Measurements from ENCODE around the gene SAP25.

The SAP25 gene

DNA sequence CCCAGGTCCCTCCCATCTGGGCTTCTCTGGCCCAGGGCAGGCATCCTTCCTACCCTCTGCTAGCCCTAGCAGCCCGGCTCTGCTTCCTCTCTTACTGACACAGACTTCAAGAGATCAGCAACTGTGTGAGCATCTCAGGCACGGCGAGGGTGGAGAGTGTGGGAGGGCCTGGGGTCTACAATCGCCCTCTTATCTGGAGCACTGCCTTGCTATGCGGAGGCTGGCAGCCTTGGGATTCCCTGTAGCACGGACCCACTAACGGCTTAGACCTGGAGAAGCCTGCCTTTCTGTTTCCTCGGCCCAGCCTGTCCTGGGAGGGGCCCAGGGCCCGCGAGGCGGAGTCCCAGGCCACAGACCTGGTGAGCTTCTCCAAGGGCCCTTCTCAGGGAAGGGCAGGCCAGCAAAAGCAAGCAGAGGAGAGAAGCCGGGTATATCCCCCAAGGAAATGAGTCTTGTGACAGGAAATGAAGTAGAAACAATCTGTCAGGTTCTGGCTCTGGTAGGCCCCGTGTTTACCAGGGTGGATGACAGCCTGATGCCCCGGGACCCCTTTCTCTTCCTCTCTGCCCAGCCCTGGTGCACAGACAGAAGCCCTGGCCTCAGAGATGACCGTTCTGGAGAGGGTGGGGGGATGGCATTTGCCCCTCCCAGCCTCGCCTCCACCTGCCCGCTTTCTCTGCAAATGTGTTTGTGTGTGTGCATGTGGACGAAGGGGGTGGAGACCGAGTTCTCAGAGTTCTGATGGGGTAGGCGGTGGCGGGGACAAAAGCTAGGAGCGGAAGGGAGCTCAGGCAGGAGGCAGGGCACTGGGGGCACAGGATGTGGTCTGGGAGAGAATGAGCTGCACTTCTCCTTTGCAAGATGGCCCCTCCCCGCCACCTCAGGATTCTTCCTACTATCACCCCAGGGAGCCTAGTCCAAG lies 9.7 kb upstream of the SAP25 start:
- Histone ChIP-seq H3K9ac (ENCODE audit: low read length) (peak overlapping the region; percentile 86), H3K27me3 (ENCODE audit: insufficient read depth, low read length) (no peaks in the 10 kb centered on the region), H3K27ac (ENCODE audit: low read depth, low read length, poor library complexity, severe bottlenecking) (peak overlapping the region; percentile 92), H2AFZ (ENCODE audit: low read length) (no peak overlapping the region), H3F3A (ENCODE audit: insufficient read depth, low read length) (no peaks in the 10 kb centered on the region), H3K36me3 (ENCODE audit: insufficient read depth, low read length) (peaks cover 44% of the 10 kb centered on the region), H4K20me1 (ENCODE audit: insufficient read depth, low read length) (no peaks in the 10 kb centered on the region), H3K9me2 (ENCODE audit: low read depth, low read length) (no peaks in the 10 kb centered on the region), H3K4me1 (ENCODE audit: insufficient read depth, low read length, severe bottlenecking) (peaks cover 32% of the 10 kb centered on the region), H3K9me3 (ENCODE audit: low read length) (no peaks in the 10 kb centered on the region), H3K4me2 (ENCODE audit: low read length) (peak overlapping the region; percentile 84), H3K79me2 (ENCODE audit: insufficient read depth, low read length) (no peaks in the 10 kb centered on the region), H3K4me3 (ENCODE audit: low read depth, low read length, poor library complexity, severe bottlenecking) (peak overlapping the region; percentile 75)
- no peak for TF ChIP-seq EZH2 (IDR thresholded peaks at IDR 0.05; ENCODE audit: borderline replicate concordance, low read length)
- TF ChIP-seq, protein P1, sequence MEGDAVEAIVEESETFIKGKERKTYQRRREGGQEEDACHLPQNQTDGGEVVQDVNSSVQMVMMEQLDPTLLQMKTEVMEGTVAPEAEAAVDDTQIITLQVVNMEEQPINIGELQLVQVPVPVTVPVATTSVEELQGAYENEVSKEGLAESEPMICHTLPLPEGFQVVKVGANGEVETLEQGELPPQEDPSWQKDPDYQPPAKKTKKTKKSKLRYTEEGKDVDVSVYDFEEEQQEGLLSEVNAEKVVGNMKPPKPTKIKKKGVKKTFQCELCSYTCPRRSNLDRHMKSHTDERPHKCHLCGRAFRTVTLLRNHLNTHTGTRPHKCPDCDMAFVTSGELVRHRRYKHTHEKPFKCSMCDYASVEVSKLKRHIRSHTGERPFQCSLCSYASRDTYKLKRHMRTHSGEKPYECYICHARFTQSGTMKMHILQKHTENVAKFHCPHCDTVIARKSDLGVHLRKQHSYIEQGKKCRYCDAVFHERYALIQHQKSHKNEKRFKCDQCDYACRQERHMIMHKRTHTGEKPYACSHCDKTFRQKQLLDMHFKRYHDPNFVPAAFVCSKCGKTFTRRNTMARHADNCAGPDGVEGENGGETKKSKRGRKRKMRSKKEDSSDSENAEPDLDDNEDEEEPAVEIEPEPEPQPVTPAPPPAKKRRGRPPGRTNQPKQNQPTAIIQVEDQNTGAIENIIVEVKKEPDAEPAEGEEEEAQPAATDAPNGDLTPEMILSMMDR (IDR thresholded peaks at IDR 0.05; ENCODE audit: low read length), result no peak

DNA sequence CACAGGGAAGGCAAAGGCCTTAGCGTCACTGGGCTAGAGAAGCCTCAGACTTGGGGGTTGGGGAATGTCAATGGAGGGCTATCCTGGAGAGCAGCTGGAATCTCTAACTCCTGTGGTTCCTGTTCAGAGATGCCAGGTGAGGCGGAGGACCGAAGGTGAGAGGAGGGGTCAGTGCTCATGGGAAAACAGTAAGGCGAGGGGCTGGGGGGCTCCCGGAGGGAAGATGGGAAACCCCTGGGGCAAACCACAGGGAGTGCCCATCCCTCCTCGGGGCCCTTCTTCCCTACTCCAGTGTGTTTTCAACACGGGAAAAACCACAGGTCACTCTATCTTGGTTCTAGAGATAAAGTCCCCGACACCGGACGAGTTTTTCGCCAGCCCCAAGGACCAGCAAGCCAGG lies 8.9 kb upstream of the SAP25 start:
- Histone ChIP-seq H3K27me3 (ENCODE audit: insufficient read depth, low read length) (no peaks in the 10 kb centered on the region), H3K4me1 (ENCODE audit: insufficient read depth, low read length, severe bottlenecking) (peaks cover 32% of the 10 kb centered on the region), H3K9me2 (ENCODE audit: low read depth, low read length) (no peaks in the 10 kb centered on the region), H3K9me3 (ENCODE audit: low read length) (no peaks in the 10 kb centered on the region), H3F3A (ENCODE audit: insufficient read depth, low read length) (no peaks in the 10 kb centered on the region), H2AFZ (ENCODE audit: low read length) (no peak overlapping the region), H3K4me3 (ENCODE audit: low read depth, low read length, poor library complexity, severe bottlenecking) (no peak overlapping the region), H3K79me2 (ENCODE audit: insufficient read depth, low read length) (no peaks in the 10 kb centered on the region), H3K9ac (ENCODE audit: low read length) (no peak overlapping the region), H3K4me2 (ENCODE audit: low read length) (no peak overlapping the region), H4K20me1 (ENCODE audit: insufficient read depth, low read length) (no peaks in the 10 kb centered on the region), H3K36me3 (ENCODE audit: insufficient read depth, low read length) (peaks cover 52% of the 10 kb centered on the region), H3K27ac (ENCODE audit: low read depth, low read length, poor library complexity, severe bottlenecking) (peak overlapping the region; percentile 92)
- TF ChIP-seq, protein P1 (IDR thresholded peaks at IDR 0.05; ENCODE audit: low read length), result no peak
- TF ChIP-seq EZH2 (IDR thresholded peaks at IDR 0.05; ENCODE audit: borderline replicate concordance, low read length), result no peak

DNA sequence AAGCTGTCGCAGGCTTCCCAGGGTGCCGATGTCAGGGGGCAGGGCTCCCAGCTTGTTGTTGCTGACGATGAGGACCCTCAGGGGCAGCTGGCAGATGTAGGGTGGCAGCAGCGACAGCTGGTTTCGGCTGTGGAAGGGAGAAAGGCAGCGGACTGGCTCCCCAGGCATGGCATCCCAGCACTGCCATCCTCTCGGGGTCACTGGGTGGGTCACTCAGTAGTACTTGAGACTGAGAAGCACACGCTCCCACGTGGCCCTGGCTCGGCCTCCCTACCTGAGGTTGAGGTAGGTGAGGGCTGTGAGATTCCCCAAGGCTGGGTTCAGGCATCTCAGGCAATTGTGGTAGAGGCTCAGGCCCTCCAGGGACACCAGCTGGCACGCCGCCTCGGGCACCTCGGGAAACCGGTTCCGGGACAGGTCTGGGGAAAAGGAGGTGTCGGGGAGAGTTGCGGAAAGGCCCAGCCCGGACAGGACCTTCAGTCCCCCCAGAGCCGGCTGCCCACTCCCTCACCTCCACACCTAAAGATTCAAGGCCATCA lies 8.4 kb upstream of the SAP25 start:
- no peak overlapping the region for H3K4me2 ChIP-seq (ENCODE audit: low read length)
- H2AFZ ChIP-seq (ENCODE audit: low read length), result no peak overlapping the region
- TF ChIP-seq EZH2 (IDR thresholded peaks at IDR 0.05; ENCODE audit: borderline replicate concordance, low read length), result no peak
- TF ChIP-seq, protein P1 (IDR thresholded peaks at IDR 0.05; ENCODE audit: low read length), result no peak
- no peak overlapping the region for H3K4me3 ChIP-seq (ENCODE audit: low read depth, low read length, poor library complexity, severe bottlenecking)
- H3K79me2 ChIP-seq (ENCODE audit: insufficient read depth, low read length), result no peaks in the 10 kb centered on the region
- H4K20me1 ChIP-seq (ENCODE audit: insufficient read depth, low read length), result no peaks in the 10 kb centered on the region
- H3K4me1 ChIP-seq (ENCODE audit: insufficient read depth, low read length, severe bottlenecking), result peaks cover 30% of the 10 kb centered on the region
- H3K27me3 ChIP-seq (ENCODE audit: insufficient read depth, low read length), result no peaks in the 10 kb centered on the region
- no peaks in the 10 kb centered on the region for H3K9me3 ChIP-seq (ENCODE audit: low read length)
- no peak overlapping the region for H3K27ac ChIP-seq (ENCODE audit: low read depth, low read length, poor library complexity, severe bottlenecking)
- no peak overlapping the region for H3K9ac ChIP-seq (ENCODE audit: low read length)
- no peaks in the 10 kb centered on the region for H3F3A ChIP-seq (ENCODE audit: insufficient read depth, low read length)
- H3K9me2 ChIP-seq (ENCODE audit: low read depth, low read length), result no peaks in the 10 kb centered on the region
- peaks cover 57% of the 10 kb centered on the region for H3K36me3 ChIP-seq (ENCODE audit: insufficient read depth, low read length)

All from OCI-LY1 (cell line).